ENCODE measurements around the gene SYT4.

- TF ChIP-seq CTCF (conservative IDR thresholded peaks at IDR 0.05; ENCODE audit: low read depth, low read length) (no peak), POLR2A (IDR thresholded peaks at IDR 0.05; ENCODE audit: low read depth, low read length) (no peak), NFE2L2 (IDR thresholded peaks at IDR 0.05; ENCODE audit: low read depth, low read length) (no peak), RCOR1 (IDR thresholded peaks at IDR 0.05; ENCODE audit: insufficient replicate concordance, low read length) (no peak), CEBPB (IDR thresholded peaks at IDR 0.05; ENCODE audit: low read depth, low read length) (no peak), BHLHE40 (IDR thresholded peaks at IDR 0.05; ENCODE audit: low read depth, low read length) (no peak), RFX5 (IDR thresholded peaks at IDR 0.05; ENCODE audit: low read depth, low read length) (no peak), MXI1 (IDR thresholded peaks at IDR 0.05; ENCODE audit: borderline replicate concordance, low read depth, low read length) (no peak)
These were observed 32.9 kb upstream of the SYT4 start for GRCh38 chr18:43310239-43310638.
